ENCODE measurements around the gene CSPG4.
"Not testable (repeated sequence)": the region's sequence is repeated elsewhere in the genome, so short reads cannot be mapped to it uniquely, and the experiment has no call there.

The CSPG4 gene

GRCh38 chr15:75685195-75685594 lies 27.5 kb downstream of the CSPG4 start:
- no peak overlapping the region for H3K4me3 ChIP-seq (ENCODE audit: control insufficient read depth, low read depth, low read length)
- no peak for DNase-seq (ENCODE audit: low read depth)
- no peak for TF ChIP-seq CTCF (IDR thresholded peaks at IDR 0.05; ENCODE audit: control insufficient read depth, insufficient read depth, low read depth, low read length, missing control alignments)

- TF ChIP-seq CTCF (IDR thresholded peaks at IDR 0.05; ENCODE audit: control insufficient read depth, insufficient read depth, low read depth, low read length, missing control alignments) = no peak
- no peak overlapping the region for H3K4me3 ChIP-seq (ENCODE audit: control insufficient read depth, low read depth, low read length)
- DNase-seq (ENCODE audit: low read depth) = no peak
Measured at GRCh38 chr15:75684648-75685047, 28.0 kb downstream of the CSPG4 start.

- TF ChIP-seq CTCF (IDR thresholded peaks at IDR 0.05; ENCODE audit: control insufficient read depth, insufficient read depth, low read depth, low read length, missing control alignments) = peak; percentile 78
- not testable (repeated sequence) for H3K4me3 ChIP-seq (ENCODE audit: control insufficient read depth, low read depth, low read length); DNase-seq (ENCODE audit: low read depth)
Measured at GRCh38 chr15:75683646-75684312, 28.9 kb downstream of the CSPG4 start.

GRCh38 chr15:75682181-75683135 lies 30.2 kb downstream of the CSPG4 start:
- TF ChIP-seq CTCF (IDR thresholded peaks at IDR 0.05; ENCODE audit: control insufficient read depth, insufficient read depth, low read depth, low read length, missing control alignments) = no peak
- no peak overlapping the region for H3K4me3 ChIP-seq (ENCODE audit: control insufficient read depth, low read depth, low read length)

GRCh38 chr15:75680007-75680789 lies 32.5 kb downstream of the CSPG4 start:
- no peak for DNase-seq (ENCODE audit: low read depth)
- H3K4me3 ChIP-seq (ENCODE audit: control insufficient read depth, low read depth, low read length) = no peak overlapping the region
- no peak for TF ChIP-seq CTCF (IDR thresholded peaks at IDR 0.05; ENCODE audit: control insufficient read depth, insufficient read depth, low read depth, low read length, missing control alignments)

More at GRCh38 chr15:75682181-75683135, 30.2 kb downstream of the CSPG4 start:
- DNase-seq (ENCODE audit: low read depth) = no peak

- DNase-seq (ENCODE audit: low read depth); H3K4me3 ChIP-seq (ENCODE audit: control insufficient read depth, low read depth, low read length): not testable (repeated sequence)
Measured at GRCh38 chr15:75678324-75678690, 34.3 kb downstream of the CSPG4 start.
